Measurements from ENCODE around the gene JAZF1.

The JAZF1 gene

GRCh38 chr7:28222636-28223035 is 42.0 kb upstream of the JAZF1 start:
- no peak for TF ChIP-seq CTCF (conservative IDR thresholded peaks at IDR 0.05; ENCODE audit: low read length)
- no peak for DNase-seq (ENCODE audit: low read depth)
- H3K4me3 ChIP-seq (ENCODE audit: low read length) = no peak overlapping the region

GRCh38 chr7:28219793-28220192 is 39.2 kb upstream of the JAZF1 start:
- no peak for TF ChIP-seq CTCF (conservative IDR thresholded peaks at IDR 0.05; ENCODE audit: low read length)
- no peak for DNase-seq (ENCODE audit: low read depth)
- no peak overlapping the region for H3K4me3 ChIP-seq (ENCODE audit: low read length)

- no peak for DNase-seq (ENCODE audit: low read depth)
- H3K4me3 ChIP-seq (ENCODE audit: low read length) = no peak overlapping the region
- no peak for TF ChIP-seq CTCF (conservative IDR thresholded peaks at IDR 0.05; ENCODE audit: low read length)
Observed at GRCh38 chr7:28217143-28217542, 36.5 kb upstream of the JAZF1 start.

- H3K4me3 ChIP-seq (ENCODE audit: low read length) = no peak overlapping the region
- DNase-seq (ENCODE audit: low read depth) = no peak
- TF ChIP-seq CTCF (conservative IDR thresholded peaks at IDR 0.05; ENCODE audit: low read length) = no peak
Observed at GRCh38 chr7:28211006-28211405, 30.4 kb upstream of the JAZF1 start.

GRCh38 chr7:28208506-28208905 is 27.9 kb upstream of the JAZF1 start:
- no peak overlapping the region for H3K4me3 ChIP-seq (ENCODE audit: low read length)
- no peak for DNase-seq (ENCODE audit: low read depth)
- TF ChIP-seq CTCF (conservative IDR thresholded peaks at IDR 0.05; ENCODE audit: low read length) = no peak

- TF ChIP-seq CTCF (conservative IDR thresholded peaks at IDR 0.05; ENCODE audit: low read length) = no peak
- DNase-seq (ENCODE audit: low read depth) = no peak
- no peak overlapping the region for H3K4me3 ChIP-seq (ENCODE audit: low read length)
Observed at GRCh38 chr7:28207486-28208158, 27.0 kb upstream of the JAZF1 start.

GRCh38 chr7:28205506-28205905 is 24.9 kb upstream of the JAZF1 start:
- H3K4me3 ChIP-seq (ENCODE audit: low read length) = no peak overlapping the region
- TF ChIP-seq CTCF (conservative IDR thresholded peaks at IDR 0.05; ENCODE audit: low read length) = no peak
- DNase-seq (ENCODE audit: low read depth) = no peak
